Dedifferentiated amniotic fluid mesenchymal stem cell (primary cell): ENCODE results near the gene CRIP2.

ENCODE experiments used
- DNase-seq: peaks from one replicate; pipeline ENCODE4 v3.0.0-alpha.2; 2016; ENCODE audit errors: extremely low spot score

The CRIP2 gene

DNA sequence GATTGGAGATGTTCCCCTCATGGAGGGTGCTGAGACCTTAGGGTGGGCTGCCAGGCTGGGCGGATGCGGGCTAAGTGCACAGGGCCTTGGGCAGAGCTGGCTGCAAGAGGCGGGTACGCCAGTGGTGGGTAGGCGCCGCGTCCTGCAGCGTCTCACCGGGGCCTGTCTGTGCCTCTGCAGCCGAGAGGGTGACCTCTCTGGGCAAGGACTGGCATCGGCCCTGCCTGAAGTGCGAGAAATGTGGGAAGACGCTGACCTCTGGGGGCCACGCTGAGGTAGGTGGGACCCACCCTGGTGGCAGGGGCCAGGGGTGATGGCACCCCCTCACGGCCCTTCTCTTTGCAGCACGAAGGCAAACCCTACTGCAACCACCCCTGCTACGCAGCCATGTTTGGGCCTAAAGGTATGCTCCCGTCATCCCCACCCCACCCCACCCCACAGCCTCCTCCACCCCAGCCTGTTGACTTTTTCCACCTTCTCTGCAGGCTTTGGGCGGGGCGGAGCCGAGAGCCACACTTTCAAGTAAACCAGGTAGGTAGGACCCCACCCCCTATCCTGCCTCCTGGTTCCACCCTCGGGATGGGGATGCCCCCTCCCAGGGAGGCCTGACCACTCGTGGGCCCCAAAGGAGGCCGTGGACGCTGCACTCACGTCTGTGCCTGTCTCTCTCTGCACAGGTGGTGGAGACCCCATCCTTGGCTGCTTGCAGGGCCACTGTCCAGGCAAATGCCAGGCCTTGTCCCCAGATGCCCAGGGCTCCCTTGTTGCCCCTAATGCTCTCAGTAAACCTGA lies 13.6 kb downstream of the CRIP2 start:
- DNase-seq, result no peak

DNA sequence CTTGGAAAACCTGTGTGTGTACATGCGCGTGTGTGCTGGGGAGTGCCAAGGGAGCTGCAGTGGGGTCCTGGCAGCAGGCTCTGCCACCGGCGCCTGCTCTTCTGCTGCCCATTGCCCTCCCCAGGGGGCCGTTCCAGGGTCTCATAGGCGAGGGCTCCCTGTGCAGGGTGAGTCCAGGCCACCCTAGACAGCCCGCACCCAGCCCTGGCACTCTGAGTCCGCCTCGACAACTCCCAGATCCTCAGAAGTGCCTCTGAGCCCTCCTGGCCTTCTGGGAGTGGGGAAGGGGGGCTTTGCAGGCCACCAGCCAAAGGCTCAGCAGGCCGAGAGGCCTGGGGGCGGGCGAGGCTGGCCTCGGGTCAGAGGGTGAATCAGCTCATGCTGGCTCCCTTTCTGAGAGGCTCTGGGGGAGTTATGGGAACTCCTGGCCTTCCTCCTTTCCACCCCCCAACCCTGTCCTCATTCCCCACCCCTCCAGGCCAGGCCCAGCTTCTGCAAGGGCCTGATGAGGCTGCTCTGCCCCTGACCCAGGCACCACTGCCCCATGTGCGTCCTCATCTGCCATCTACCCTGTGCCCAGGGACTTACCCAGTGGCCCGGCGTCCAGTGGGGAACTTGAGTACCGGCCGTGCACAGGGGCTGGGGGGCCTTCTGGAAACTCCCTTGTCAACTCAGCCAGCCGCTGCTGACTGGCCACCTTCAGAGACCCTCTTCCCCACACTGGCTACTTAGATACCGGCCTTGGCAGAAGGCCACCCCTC lies 14.3 kb downstream of the CRIP2 start:
- DNase-seq, result no peak

DNA sequence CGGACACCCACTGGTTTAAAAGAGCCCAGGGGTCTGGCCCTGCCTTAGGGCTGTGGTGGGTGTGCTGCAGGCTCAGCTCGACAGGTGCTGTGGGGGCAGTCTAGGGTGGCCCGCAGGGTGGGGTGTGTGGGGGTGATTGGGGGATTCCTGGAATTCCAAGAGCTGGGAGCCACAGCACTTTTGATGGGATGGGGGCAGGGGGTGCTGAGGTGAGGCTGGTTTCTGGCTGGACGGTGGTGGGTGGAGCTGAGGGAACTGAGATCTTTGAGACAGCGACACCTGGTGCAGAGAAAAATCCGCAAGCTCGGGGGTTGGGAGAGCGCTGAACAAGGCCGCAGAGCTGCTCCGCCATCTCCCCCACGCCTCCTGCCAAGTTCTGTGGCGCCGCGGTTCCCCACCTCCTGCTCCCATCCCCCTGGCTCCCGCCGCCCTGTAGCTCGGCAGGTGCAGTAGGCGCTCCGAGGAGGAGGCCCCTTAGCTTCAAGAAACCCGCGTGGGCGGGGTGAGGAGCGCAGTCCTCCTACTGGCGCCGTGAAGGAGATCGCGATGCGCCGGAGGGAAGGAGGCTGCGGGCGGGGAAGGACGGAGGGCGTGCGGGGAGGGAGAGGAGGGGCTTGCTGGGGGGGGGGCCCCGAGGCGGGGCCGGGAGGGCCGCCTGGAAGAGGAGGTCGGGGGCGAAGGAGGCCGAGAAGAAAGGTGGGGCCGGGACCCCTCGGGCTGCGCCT lies 15.1 kb downstream of the CRIP2 start:
- peak; percentile 46 for DNase-seq

DNA sequence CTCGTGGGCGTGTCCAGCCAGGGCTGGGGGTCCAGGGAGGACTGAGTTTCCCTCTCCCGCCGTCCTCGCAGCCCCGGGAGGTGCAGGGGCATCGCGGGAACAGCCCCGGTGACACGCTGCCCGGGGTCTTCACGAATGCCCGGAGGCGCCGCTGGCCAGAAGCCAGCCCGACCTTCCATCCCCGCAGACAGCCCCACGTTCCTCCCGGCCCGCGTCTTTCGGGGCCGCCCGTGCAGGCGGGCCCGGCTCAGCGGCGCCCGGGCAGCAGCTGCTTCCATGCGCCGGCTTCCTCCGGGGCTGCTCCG lies 15.6 kb downstream of the CRIP2 start:
- no peak for DNase-seq

DNA sequence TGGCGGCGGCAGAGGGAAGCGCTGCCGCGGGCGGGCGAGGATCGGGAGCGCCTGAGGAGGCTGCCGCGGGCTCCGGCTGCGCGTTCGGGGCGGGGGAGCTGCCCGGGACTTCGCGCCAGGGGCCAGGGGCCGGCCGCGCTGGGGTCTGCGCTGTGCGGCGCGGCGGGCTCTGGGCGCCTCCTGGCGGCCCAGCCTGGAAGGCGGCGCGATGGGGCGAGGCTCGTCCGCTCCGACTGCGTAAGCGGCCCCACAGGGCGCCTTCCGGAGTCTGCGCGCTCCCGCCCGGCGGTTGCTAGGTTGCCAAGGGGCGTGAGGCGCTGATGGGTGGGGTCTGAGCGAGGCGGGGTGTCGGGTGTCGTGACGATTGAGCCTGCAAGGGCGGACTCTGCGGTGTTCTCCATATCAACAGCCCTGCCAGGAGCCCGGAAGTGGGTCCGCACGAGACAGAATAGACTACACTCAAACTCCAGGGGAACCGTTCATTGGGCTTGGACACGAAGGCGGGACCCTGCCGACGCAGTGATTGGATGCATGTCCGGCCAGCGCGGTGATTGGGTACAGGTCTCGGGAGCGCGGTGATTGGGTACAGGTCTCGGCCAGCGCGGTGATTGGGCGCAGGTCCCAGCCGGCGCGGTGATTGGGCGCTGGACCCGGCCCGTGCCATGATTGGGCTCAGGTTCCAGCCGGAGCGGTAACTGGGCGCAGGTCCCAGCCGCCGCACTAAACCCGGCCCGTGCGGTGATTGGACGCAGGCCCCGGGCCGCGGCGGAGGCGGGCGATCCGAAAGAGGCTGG lies 16.1 kb downstream of the CRIP2 start, which contains the start of gene TEDC1:
Gene TEDC1, plus strand, starts transcription at position 675 of the 794 bp plus-strand sequence. CDS start 130 bp downstream, outside the sequence.
- DNase-seq, result peak; percentile 100

DNA sequence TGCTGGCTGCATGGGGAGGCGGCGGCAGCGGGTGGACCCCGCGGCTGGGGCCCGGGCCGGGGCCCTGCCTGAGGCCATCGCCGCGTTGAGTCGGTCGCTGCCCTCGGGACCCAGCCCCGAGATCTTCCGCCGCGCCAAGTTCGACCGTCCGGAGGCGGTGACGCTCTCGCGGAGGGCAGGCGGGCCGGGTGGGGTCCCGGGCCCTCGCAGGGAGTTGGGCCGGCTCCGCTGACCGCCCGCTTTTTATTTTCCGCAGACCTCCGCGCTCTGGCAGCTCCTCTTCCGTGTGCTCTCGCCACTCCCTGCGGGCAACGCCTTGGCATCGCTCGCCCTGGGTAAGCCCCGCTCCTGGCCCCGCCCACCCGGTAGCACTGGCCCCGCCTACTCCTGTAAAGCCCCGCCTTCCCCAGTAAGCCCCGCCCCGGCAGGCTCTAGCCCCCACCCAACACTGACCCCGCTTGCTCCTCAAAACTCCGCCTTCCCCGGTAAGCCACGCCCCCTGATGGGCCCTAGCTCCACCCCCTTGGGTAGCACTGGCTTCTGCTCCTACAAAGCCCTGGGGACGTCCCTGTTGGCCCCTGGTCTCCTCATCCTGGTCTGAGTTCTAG lies 16.8 kb downstream of the CRIP2 start:
- DNase-seq, result peak; percentile 18

- no peak for DNase-seq
Observed at GRCh38 chr14:105492031-105492970, 17.7 kb downstream of the CRIP2 start.

GRCh38 chr14:105492971-105493871 lies 18.6 kb downstream of the CRIP2 start:
- no peak for DNase-seq

GRCh38 chr14:105493921-105494605 lies 19.4 kb downstream of the CRIP2 start:
- no peak for DNase-seq

DNA sequence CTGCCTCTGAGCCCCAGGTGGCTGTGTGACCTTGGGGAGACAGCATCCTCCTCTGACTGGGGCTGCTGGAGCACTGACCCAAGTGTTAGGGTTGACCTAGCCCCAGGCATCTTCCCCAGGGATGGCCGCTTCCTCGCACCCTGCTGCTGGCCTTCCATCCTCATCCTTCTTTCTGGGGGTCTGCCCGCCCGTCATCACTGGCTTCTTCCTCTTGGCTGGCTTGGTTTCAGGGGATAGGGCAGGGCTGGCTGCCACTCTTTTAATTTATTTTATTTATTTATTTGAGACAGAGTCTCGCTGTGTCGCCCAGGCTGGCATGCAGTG lies 19.9 kb downstream of the CRIP2 start:
- DNase-seq, result no peak

DNA sequence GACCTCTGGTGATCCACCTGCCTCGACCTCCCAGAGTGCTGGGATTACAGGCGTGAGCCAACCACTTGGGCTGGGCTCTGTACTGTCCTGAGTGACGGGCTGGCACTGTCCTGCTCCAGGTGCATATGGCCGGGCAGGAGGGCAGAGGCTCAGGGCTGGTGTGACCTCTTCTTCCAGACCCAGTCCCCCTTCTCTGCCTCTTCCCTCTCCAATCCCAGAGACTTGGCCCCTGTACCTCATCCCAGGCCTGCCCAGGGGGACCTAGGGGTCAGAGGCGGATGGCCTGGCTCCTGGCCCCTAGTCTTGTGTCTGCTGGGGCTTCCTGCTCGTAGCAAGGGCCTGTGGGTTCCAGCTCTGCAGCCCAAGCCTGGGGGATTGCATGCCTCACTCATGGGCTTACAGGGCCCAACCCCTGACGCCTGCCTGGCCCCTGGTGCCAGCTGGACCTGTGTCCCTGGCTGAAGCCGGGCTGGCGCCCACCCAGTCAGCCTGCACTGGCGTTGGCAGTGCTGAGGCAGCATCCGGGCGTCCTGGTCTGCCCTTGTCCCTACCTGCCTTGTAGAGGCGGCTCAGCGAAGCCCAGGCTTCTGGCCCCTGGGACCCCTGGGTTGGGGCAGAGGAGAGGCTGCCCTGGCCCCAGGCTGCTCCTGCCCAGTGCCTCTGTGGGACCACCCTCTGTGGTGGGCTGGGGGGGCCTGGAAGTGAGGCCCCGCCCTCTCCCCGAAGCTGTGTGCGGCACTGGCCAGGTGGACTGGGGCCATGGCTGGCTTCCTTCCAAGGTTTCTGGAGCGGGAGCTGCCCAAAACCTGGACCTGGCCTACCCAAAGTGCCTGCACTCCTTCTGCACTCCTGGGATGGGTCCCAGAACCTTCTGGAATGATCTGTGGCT lies 20.7 kb downstream of the CRIP2 start:
- DNase-seq, result no peak

DNA sequence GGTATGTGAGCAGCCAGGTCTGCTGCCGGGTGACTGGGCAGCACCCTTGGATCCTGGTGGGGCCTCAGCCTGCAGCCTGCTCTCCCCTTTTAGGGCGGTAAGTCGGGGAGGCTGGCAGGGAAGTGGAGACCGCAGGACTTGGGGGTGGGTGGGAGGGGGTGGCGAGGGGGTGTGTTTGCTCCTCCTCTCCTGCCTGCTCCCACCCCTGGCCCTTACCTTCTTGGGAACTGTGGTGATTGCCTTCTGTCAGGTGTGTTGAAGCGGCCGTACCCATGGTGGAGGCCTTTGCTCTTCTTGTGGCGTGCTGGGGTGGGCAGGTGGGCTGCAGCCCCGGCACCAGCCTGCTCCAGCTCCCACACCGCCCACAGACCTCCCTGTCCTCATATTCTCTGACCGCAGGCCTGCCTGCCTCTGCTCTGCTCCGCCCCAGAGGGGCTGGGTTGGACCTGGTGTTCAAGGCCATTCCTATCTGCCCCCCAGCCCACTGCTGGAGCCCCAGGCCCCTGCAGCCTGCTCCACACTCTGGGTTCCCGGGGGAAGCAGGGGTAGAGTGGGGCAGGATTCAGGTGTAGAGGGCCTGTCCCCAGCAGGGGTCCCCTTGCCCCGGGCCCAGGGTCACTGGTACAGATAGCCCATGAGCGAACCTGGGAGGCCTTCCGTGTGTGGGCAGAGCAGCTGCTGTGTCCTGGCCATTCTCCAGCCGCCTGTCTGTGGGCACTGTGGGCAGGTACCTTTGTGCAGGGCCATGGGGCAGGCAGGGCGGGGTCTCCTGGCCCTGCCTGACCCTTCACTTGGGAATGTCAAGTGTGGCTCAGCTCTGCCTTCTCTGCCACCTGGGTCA lies 21.6 kb downstream of the CRIP2 start:
- DNase-seq, result no peak

DNA sequence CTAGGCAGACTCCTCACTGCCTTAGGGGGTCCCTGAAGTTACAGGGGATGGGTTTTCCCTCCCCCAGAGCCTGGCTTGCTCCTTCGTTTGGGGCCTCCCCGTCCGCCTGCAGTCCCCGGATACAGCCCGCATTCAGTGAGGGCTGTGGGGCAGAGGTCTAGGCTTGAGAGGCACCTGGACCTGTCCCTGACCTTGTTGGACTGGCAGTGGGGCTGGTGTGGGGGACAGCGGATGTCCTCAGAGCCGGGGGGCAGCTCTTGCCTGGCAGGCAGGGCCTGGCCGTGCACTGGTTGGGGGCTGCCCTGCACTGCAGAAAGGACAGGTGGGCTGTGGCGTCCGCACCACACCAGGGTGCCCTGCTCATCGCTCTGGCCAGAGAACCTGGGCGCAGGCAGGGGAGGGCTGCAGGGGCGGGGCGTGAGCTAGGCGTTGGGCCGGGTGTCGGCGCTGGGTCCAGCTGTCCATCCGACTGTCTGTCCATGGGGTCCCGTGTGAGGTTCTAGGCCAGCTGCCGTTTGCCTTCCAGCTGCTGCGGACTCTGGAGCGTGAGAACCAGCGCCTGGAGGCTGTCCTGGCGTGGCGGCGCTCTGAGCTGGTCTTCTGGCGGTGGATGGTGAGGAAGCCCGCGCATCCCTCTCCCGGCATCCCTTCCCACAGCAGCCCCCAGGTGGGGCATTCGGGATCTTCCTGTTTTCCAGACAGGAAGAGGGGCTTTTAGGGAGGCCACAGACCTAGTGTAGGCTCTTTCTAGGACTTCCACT lies 22.4 kb downstream of the CRIP2 start:
- DNase-seq, result no peak

DNA sequence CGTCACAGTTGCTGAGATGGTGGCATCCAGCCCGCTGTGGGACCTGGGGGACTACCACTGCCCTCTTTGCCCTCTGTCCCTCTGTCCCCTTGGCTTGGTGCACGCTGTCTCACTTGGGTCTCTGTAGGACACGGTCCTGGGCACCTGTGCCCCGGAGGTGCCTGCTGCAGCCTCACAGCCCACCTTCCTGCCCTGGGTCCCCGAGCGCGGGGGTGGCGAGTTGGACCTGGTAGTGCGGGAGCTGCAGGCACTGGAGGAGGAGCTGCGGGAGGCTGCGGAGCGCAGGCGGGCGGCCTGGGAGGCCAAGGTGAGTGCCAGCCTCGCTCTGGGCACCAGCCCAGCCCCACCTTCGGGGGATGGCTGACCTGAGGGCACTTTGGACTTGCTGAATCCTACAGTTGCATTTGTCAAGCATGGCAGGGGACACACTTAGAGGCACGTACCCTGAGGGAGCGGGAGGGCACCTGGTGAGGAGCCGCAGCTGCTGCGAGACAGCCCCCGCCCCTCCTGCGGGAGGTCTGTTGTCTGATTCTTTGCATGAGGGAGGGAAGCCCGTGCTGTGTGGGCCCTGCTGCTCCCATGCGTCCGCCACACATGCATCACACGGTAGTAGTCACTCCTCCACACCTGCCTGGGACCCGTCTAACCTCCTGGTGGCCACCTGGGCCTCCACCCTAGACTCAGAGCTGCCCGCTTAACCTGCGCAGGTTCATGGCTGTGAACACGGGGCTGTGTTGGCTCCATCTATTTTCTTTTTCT lies 23.2 kb downstream of the CRIP2 start:
- no peak for DNase-seq
